Measurements from ENCODE around the gene DAO. TPM values are rescaled to one million over a fixed set of nuclear protein-coding genes. Genes with fewer than 3 reads are reported as not detected.
A peak's percentile ranks its signal among the peaks of the same experiment; 100 is the strongest.

DAO gene
- total and polyA plus RNA-seq, 3 donors from 2014 or later, result 0.46 to 0.81 (median 0.79) TPM

DNA sequence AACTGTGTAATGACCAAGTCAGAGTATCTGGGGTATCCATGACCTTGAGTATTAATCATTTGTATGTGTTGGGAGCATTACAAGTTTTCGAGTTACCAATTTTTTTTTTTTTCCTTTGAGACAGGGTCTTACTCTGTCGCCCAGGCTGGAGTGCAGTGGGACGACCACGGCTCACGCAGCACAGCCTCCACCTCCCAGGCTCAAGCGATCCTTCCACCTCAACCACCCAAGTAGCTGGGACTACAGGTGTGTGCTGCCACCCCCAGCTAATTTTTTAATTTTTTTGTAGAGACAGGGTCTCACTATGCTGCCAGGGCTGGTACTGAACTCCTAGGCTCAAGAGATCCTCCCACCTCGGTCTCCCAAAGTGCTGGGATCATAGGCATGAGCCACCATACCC is 42.2 kb upstream of the DAO start:
- peak overlapping the region; percentile 85 for H3K27ac ChIP-seq
- intact Hi-C loops (cut with DNase I; ENCODE audit: low total_unique reads), result no loop called here
- H3K27me3 ChIP-seq, result no peaks in the 10 kb centered on the region
- H3K36me3 ChIP-seq (ENCODE audit: low read depth, missing control alignments), result no peaks in the 10 kb centered on the region
- H3K9me3 ChIP-seq, result no peaks in the 10 kb centered on the region
- 82 to 85% methylated on average over 7 of the region's 7 CpGs for WGBS, 2 donors
- TF ChIP-seq, protein P1, sequence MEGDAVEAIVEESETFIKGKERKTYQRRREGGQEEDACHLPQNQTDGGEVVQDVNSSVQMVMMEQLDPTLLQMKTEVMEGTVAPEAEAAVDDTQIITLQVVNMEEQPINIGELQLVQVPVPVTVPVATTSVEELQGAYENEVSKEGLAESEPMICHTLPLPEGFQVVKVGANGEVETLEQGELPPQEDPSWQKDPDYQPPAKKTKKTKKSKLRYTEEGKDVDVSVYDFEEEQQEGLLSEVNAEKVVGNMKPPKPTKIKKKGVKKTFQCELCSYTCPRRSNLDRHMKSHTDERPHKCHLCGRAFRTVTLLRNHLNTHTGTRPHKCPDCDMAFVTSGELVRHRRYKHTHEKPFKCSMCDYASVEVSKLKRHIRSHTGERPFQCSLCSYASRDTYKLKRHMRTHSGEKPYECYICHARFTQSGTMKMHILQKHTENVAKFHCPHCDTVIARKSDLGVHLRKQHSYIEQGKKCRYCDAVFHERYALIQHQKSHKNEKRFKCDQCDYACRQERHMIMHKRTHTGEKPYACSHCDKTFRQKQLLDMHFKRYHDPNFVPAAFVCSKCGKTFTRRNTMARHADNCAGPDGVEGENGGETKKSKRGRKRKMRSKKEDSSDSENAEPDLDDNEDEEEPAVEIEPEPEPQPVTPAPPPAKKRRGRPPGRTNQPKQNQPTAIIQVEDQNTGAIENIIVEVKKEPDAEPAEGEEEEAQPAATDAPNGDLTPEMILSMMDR (IDR thresholded peaks at IDR 0.05), result no peak
- TF ChIP-seq POLR2A (IDR thresholded peaks at IDR 0.05), result no peak
- H3K4me1 ChIP-seq, result peaks cover 61% of the 10 kb centered on the region
- no peak overlapping the region for H3K4me3 ChIP-seq
- no peak for DNase-seq

DNA sequence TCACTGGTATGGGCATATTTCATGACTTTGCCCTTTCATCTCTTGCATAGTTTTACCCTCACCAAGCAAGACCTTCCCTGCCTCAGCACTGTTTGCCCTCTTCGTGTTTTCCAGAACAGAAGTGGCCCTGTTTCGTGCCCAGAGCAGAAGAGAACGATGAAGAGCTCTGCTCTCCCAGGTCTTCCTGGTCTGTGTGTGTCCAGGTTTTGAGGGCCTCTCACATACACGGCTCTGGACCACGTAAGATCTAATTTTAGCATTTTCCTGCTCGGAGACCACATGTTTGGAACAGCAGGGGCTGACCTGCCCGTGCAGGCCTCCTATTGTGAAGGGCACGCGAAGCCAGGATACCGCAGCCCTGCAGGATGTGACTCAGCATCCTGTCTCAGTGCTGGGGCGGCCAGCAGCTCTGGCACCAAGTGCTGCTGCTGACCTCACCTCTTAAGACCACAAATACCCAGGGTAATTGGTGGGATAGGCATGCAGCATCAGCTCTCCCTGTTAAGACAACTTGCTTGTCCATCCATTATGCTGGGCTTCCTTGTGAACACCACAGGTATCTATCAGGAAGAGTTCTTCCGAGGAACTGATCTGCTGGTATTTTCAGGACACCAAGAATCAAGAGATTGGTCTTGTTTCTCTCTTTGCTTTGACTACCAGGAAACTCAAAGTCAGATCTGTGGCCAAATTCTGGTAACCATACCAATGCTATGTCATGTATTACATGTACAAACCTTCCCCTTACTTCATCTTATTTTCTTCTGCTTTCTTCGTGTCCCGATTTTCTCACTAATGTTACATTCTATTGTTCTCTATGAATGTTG is 41.5 kb upstream of the DAO start:
- peaks cover 54% of the 10 kb centered on the region for H3K4me1 ChIP-seq

DNA sequence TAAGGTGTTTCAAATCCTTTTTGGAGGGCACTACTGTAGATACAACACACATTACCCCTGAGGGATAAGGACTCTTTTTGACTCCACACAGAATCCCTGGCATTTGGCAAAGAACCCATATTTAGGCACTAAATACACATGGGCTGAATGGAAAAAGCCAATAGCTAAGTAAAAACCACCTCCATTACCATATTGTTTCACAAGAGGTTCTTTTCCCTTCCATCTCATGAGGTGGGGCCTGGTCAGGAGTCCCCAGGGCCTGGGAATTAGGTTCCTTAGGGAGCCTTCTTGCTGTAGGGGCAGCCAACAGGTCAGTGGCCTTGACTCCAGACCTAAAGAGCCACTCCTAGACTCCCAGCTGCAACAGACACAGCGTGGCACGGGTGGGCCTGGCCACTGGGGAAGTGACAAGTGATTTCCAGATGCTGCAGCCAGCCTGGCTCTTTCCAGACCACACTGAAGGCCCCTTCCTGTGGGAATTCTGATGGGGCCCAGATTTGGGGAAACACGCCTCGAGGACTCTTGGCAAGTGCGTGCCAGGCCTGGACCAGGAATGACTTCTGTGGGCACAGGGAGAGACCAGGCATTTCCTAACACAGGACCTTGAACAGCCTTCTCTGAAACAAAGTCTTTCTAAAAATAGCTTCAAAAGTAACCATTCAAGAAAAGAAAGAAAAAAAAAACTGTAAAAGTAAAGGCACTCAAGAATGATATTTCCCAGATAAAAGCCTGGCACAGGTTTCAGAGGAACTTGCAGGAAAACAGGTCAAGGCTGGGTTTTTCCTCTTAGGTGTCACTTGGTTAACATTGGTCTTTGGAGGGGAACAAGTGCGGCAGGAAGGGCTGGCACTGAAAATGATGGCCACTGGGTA is 40.6 kb upstream of the DAO start:
- H3K4me1 ChIP-seq, result peaks cover 46% of the 10 kb centered on the region
- peak overlapping the region; percentile 85 for H3K27ac ChIP-seq
- no peaks in the 10 kb centered on the region for H3K27me3 ChIP-seq
- H3K36me3 ChIP-seq (ENCODE audit: low read depth, missing control alignments), result no peaks in the 10 kb centered on the region
- H3K9me3 ChIP-seq, result no peaks in the 10 kb centered on the region
- WGBS, 2 donors, result 22 to 33% methylated on average over 6 of the region's 6 CpGs
- H3K4me3 ChIP-seq, result no peak overlapping the region
- DNase-seq, result peak; percentile 66
- intact Hi-C loops (cut with DNase I; ENCODE audit: low total_unique reads), result no loop called here
- TF ChIP-seq POLR2A (IDR thresholded peaks at IDR 0.05), result no peak
- TF ChIP-seq, protein P1 (IDR thresholded peaks at IDR 0.05), result no peak

More for the DNA sequence above, 41.5 kb upstream of the DAO start:
- H3K27ac ChIP-seq, result peak overlapping the region; percentile 85
- TF ChIP-seq, protein P1 (IDR thresholded peaks at IDR 0.05), result no peak
- TF ChIP-seq POLR2A (IDR thresholded peaks at IDR 0.05), result no peak
- H3K27me3 ChIP-seq, result no peaks in the 10 kb centered on the region
- H3K4me3 ChIP-seq, result no peak overlapping the region
- H3K9me3 ChIP-seq, result no peaks in the 10 kb centered on the region
- 52 to 53% methylated on average over 14 of the region's 14 CpGs for WGBS, 2 donors
- intact Hi-C loops (cut with DNase I; ENCODE audit: low total_unique reads), result no loop called here
- DNase-seq, result peak; percentile 66
- no peaks in the 10 kb centered on the region for H3K36me3 ChIP-seq (ENCODE audit: low read depth, missing control alignments)

DNA sequence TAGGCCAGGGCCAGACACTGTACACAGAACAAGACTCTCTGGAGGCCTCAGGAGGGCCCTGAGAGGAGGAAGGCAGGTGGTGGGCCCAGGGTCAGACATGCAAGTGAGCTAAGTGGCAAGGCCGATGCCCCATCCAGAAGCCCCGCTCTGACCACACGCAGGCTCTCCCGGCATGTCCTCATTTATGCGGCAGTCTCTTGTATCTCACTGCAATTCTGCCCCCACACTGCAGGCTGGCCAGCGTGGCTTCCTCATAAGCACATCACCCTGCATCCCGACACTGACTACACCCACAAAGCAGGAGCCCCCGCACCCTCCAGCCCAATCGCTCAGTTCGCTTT is 40.0 kb upstream of the DAO start:
- Histone ChIP-seq H3K27me3 (no peaks in the 10 kb centered on the region), H3K4me1 (peaks cover 43% of the 10 kb centered on the region), H3K4me3 (no peak overlapping the region), H3K36me3 (ENCODE audit: low read depth, missing control alignments) (no peaks in the 10 kb centered on the region), H3K27ac (peak overlapping the region; percentile 85), H3K9me3 (no peaks in the 10 kb centered on the region)
- intact Hi-C loops (cut with DNase I; ENCODE audit: low total_unique reads), result no loop called here
- WGBS, 2 donors, result 48 to 58% methylated on average over 10 of the region's 10 CpGs
- TF ChIP-seq, protein P1 (IDR thresholded peaks at IDR 0.05), result no peak
- no peak for TF ChIP-seq POLR2A (IDR thresholded peaks at IDR 0.05)
- peak; percentile 75 for DNase-seq

Data from testis (tissue), 3 donors.